Measurements from ENCODE around the gene INF2. TPM values are rescaled to one million over a fixed set of nuclear protein-coding genes. Genes with fewer than 3 reads are reported as not detected.

Gene INF2
- total RNA-seq, 3 donors from 2014 or later (not counting 1 experiment from before 2014, with no cell fraction given) = 12.7 to 21.9 (median 15.3) TPM

GRCh38 chr14:104704252-104704651 lies 14.8 kb downstream of the INF2 start:
- ATAC-seq = no peak
- H3K27ac Mint-ChIP-seq = no peak overlapping the region
- Histone ChIP-seq H3K27me3 (ENCODE audit: control insufficient read depth, insufficient read depth, low read length) (no peaks in the 10 kb centered on the region), H3K9me3 (ENCODE audit: control insufficient read depth, insufficient read depth, low read length) (no peaks in the 10 kb centered on the region), H3K4me3 (ENCODE audit: low read length) (no peak overlapping the region), H3K36me3 (ENCODE audit: control insufficient read depth, insufficient read depth, low read length) (no peaks in the 10 kb centered on the region), H3K27ac (ENCODE audit: low read length) (no peak overlapping the region), H3K4me1 (ENCODE audit: control insufficient read depth, insufficient read depth, low read length) (peaks cover 4% of the 10 kb centered on the region)
- 97% methylated on average over 22 of the region's 22 CpGs for WGBS (ENCODE audit: insufficient coverage)
- no peak overlapping the region for H3K4me3 Mint-ChIP-seq
- intact Hi-C loops (cut with micrococcal nuclease) = no loop called here
- H3K9me3 Mint-ChIP-seq = no peaks in the 10 kb centered on the region
- no peaks in the 10 kb centered on the region for H3K36me3 Mint-ChIP-seq
- no peak for DNase-seq
- H3K27me3 Mint-ChIP-seq (ENCODE audit: low read depth in 2 of 2) = no peaks in the 10 kb centered on the region
- TF ChIP-seq, protein P1, sequence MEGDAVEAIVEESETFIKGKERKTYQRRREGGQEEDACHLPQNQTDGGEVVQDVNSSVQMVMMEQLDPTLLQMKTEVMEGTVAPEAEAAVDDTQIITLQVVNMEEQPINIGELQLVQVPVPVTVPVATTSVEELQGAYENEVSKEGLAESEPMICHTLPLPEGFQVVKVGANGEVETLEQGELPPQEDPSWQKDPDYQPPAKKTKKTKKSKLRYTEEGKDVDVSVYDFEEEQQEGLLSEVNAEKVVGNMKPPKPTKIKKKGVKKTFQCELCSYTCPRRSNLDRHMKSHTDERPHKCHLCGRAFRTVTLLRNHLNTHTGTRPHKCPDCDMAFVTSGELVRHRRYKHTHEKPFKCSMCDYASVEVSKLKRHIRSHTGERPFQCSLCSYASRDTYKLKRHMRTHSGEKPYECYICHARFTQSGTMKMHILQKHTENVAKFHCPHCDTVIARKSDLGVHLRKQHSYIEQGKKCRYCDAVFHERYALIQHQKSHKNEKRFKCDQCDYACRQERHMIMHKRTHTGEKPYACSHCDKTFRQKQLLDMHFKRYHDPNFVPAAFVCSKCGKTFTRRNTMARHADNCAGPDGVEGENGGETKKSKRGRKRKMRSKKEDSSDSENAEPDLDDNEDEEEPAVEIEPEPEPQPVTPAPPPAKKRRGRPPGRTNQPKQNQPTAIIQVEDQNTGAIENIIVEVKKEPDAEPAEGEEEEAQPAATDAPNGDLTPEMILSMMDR (IDR thresholded peaks at IDR 0.05) = no peak
- H3K4me1 Mint-ChIP-seq = peaks cover 0 to 6% of the 10 kb centered on the region in 2 donors

DNA sequence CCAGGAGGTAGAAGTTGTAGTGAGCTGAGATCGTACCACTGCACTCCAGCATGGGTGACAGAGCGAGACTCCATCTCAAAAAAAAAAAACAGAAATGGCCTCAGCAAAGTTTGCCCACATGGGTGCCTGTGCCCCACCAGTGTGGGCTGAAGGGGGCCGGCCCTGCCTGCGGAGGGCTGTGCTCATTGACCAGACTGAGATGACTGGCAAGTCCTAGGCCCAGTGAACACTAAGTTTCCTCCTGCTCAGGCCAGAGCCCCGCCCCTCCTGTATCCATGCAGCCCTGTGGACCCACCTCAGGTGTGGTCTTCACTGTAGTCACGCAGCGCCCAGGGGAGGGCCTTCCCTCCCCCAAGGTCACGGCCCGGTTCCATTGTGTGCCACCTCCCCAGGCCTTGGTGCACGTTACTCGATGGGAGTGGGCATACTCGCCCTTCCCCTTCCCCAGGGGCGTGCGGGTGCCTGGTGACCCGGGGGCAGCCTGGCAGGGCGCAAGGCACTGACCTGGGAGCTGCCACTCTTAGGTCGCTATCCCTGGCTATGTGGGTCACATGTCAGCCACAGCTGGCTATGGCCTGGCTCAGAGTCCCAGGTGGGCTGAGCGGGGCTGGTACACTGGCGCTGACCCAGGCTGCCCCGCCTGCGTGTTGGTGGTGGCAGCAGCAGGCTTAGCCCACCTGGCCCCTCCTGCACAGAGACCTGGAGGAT lies 16.1 kb downstream of the INF2 start:
- no peaks in the 10 kb centered on the region for H3K9me3 ChIP-seq (ENCODE audit: control insufficient read depth, insufficient read depth, low read length)
- H3K27ac ChIP-seq (ENCODE audit: low read length) = no peak overlapping the region
- ATAC-seq (no peak), DNase-seq (no peak)
- Mint-ChIP-seq H3K4me1 (peaks cover 0 to 6% of the 10 kb centered on the region in 2 donors), H3K27ac (no peak overlapping the region), H3K4me3 (no peak overlapping the region), H3K36me3 (no peaks in the 10 kb centered on the region), H3K27me3 (ENCODE audit: low read depth in 2 of 2) (no peaks in the 10 kb centered on the region), H3K9me3 (no peaks in the 10 kb centered on the region)
- no peaks in the 10 kb centered on the region for H3K27me3 ChIP-seq (ENCODE audit: control insufficient read depth, insufficient read depth, low read length)
- WGBS (ENCODE audit: insufficient coverage) = 93% methylated on average over 21 of the region's 21 CpGs
- no peaks in the 10 kb centered on the region for H3K36me3 ChIP-seq (ENCODE audit: control insufficient read depth, insufficient read depth, low read length)
- H3K4me1 ChIP-seq (ENCODE audit: control insufficient read depth, insufficient read depth, low read length) = peaks cover 4% of the 10 kb centered on the region
- no peak overlapping the region for H3K4me3 ChIP-seq (ENCODE audit: low read length)
- TF ChIP-seq, protein P1 (IDR thresholded peaks at IDR 0.05) = no peak
- intact Hi-C loops (cut with micrococcal nuclease) = no loop called here

DNA sequence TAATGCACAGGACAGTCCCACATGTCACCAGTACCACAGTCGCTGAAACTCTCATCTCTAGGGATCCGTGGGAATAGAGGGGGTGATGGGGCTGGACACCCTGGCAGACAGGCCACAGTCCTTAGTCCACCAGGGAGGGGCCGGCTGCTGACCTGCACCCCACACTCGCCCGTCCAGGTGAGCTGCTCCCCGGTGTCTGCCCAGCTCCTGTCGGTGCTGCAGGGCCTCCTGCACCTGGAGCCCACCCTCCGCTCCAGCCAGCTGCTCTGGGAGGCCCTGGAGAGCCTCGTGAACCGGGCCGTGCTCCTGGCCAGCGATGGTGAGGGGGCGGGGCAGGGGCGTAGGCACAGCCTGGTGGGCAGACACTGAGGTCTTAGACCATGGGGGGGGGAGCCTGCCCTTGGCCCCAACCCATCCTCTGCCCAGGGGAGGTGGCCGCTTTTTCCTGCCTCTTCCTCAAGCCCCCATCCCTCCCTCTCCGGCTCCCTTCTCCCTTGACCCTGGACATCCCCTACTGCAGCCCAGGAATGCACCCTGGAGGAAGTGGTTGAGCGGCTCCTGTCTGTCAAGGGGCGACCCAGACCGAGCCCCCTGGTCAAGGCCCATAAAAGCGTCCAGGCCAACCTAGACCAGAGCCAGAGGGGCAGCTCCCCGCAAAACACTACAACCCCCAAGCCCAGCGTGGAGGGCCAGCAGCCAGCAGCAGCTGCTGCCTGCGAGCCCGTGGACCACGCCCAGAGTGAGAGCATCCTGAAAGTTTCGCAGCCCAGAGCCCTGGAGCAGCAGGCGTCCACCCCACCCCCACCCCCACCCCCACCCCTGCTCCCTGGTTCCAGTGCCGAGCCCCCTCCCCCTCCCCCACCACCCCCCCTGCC lies 17.6 kb downstream of the INF2 start:
- WGBS (ENCODE audit: insufficient coverage) = 90% methylated on average over 24 of the region's 28 CpGs
- H3K27ac Mint-ChIP-seq = no peak overlapping the region
- no peak for ATAC-seq

More for the DNA sequence above, 17.6 kb downstream of the INF2 start:
- TF ChIP-seq, protein P1 (IDR thresholded peaks at IDR 0.05) = no peak
- Mint-ChIP-seq H3K4me3 (no peak overlapping the region), H3K27me3 (ENCODE audit: low read depth in 2 of 2) (no peaks in the 10 kb centered on the region), H3K9me3 (no peaks in the 10 kb centered on the region), H3K36me3 (no peaks in the 10 kb centered on the region), H3K4me1 (peaks cover 0 to 6% of the 10 kb centered on the region in 2 donors)
- Histone ChIP-seq H3K9me3 (ENCODE audit: control insufficient read depth, insufficient read depth, low read length) (no peaks in the 10 kb centered on the region), H3K4me3 (ENCODE audit: low read length) (no peak overlapping the region), H3K36me3 (ENCODE audit: control insufficient read depth, insufficient read depth, low read length) (no peaks in the 10 kb centered on the region), H3K4me1 (ENCODE audit: control insufficient read depth, insufficient read depth, low read length) (peaks cover 4% of the 10 kb centered on the region), H3K27ac (ENCODE audit: low read length) (no peak overlapping the region), H3K27me3 (ENCODE audit: control insufficient read depth, insufficient read depth, low read length) (no peaks in the 10 kb centered on the region)
- intact Hi-C loops (cut with micrococcal nuclease) = no loop called here
- DNase-seq = no peak
